IMR-90 (cell line): ENCODE measurements around the gene HLA-DRB1. TPM values are rescaled to one million over a fixed set of nuclear protein-coding genes. Genes with fewer than 3 reads are reported as not detected.

ENCODE experiments used
- ATAC-seq: fragments of 200-7000 bp; cut with Tn5 transposase; 2 replicates; pipeline ENCODE4 v1.9.1; 2020; ENCODE audit warnings: low read depth, mild to moderate bottlenecking, moderate library complexity
- BruUV-seq: library from RNA; stranded (reverse); fragments of 400-500 nt; replicated peaks from 2 replicates; lab custom pipeline; 2021; lab: Mats Ljungman, UMichigan
- CTCF ChIA-PET: fragments of 300-600 bp; formaldehyde crosslinking; extraction: SDS; loops from one replicate; lab custom pipeline; 2021; ENCODE audit warnings: antibody characterized with exemption; lab: Yijun Ruan, JAX
- POLR2A ChIA-PET: fragments of 300-600 bp; sonication (Branson Sonifier 250); formaldehyde crosslinking; loops from one replicate; lab custom pipeline; 2022; ENCODE audit warnings: antibody characterized with exemption; ENCODE audit not compliant: unreplicated experiment; lab: Charles Lee
- DNase-seq: peaks from one replicate; pipeline ENCODE4 v3.0.0; 2013
- H2AFZ ChIP-seq: replicated peaks from 2 replicates; pipeline ENCODE3; 2013; ENCODE audit warnings: low read length, mild to moderate bottlenecking; ENCODE audit not compliant: poor library complexity
- H2AK5ac ChIP-seq: 2 replicates; pipeline ENCODE4 v1.6.1; 2013; ENCODE audit warnings: low read depth, low read length, inconsistent platforms
- H2AK9ac ChIP-seq: replicated peaks from 2 replicates; pipeline ENCODE3; 2013; ENCODE audit warnings: mild to moderate bottlenecking, low read depth, low read length, moderate library complexity; ENCODE audit not compliant: poor library complexity
- H2BK120ac ChIP-seq: 2 replicates; pipeline ENCODE4 v1.6.1; 2013; ENCODE audit warnings: low read depth, low read length, inconsistent platforms
- H2BK15ac ChIP-seq: 3 replicates; pipeline ENCODE4 v1.6.1; 2013; ENCODE audit warnings: low read depth, low read length, inconsistent platforms
- H2BK20ac ChIP-seq: 2 replicates; pipeline ENCODE4 v1.6.1; 2013; ENCODE audit warnings: low read depth, mild to moderate bottlenecking, inconsistent platforms, low read length, moderate library complexity
- H2BK5ac ChIP-seq: 2 replicates; pipeline ENCODE4 v1.6.1; 2013; ENCODE audit warnings: mild to moderate bottlenecking, low read depth, low read length, inconsistent platforms; ENCODE audit not compliant: poor library complexity, severe bottlenecking
- H3K14ac ChIP-seq: replicated peaks from 2 replicates; pipeline ENCODE4 v1.6.1; 2013; ENCODE audit warnings: low read depth, low read length, inconsistent platforms
- H3K18ac ChIP-seq: 2 replicates; pipeline ENCODE4 v1.6.1; 2013; ENCODE audit warnings: low read depth, low read length, control low read depth
- H3K23ac ChIP-seq: 2 replicates; pipeline ENCODE4 v1.6.1; 2013; ENCODE audit warnings: low read depth, low read length, inconsistent platforms
- H3K27ac ChIP-seq: 2 replicates; pipeline ENCODE4 v1.5.1; 2013; ENCODE audit warnings: mild to moderate bottlenecking, control low read depth, low read length; ENCODE audit not compliant: insufficient read depth
- H3K27me3 ChIP-seq: 2 replicates; pipeline ENCODE4 v1.6.1; 2013; ENCODE audit warnings: low read length; ENCODE audit not compliant: control insufficient read depth, insufficient read depth
- H3K36me3 ChIP-seq: 2 replicates; pipeline ENCODE4 v1.6.1; 2013; ENCODE audit warnings: low read length, mixed read lengths; ENCODE audit not compliant: control insufficient read depth, insufficient read depth
- H3K4ac ChIP-seq: 2 replicates; pipeline ENCODE4 v1.6.1; 2013; ENCODE audit warnings: low read depth, low read length, inconsistent platforms
- H3K4me1 ChIP-seq: 2 replicates; pipeline ENCODE4 v1.6.1; 2013; ENCODE audit warnings: low read length, mixed read lengths; ENCODE audit not compliant: control insufficient read depth, insufficient read depth
- H3K4me2 ChIP-seq: 2 replicates; pipeline ENCODE4 v1.6.1; 2013; ENCODE audit warnings: low read depth, mild to moderate bottlenecking, control low read depth, low read length, moderate library complexity
- H3K4me3 ChIP-seq: 2 replicates; pipeline ENCODE4 v1.5.1; 2013; ENCODE audit warnings: low read depth, mild to moderate bottlenecking, control low read depth, low read length, moderate library complexity; ENCODE audit not compliant: insufficient read depth
- H3K56ac ChIP-seq: 2 replicates; pipeline ENCODE4 v1.6.1; 2013; ENCODE audit warnings: low read length, inconsistent platforms; ENCODE audit not compliant: insufficient read depth; ENCODE audit errors: extremely low read depth
- H3K79me1 ChIP-seq, 2 experiments: 2 replicates each; pipeline ENCODE4 v1.6.1; 2013; ENCODE audit warnings: low read length in 2 of 2, inconsistent platforms in 1 of 2, low read depth in 1 of 2
- H3K9ac ChIP-seq: 2 replicates; pipeline ENCODE4 v1.6.1; 2013; ENCODE audit warnings: low read depth, low read length, control low read depth
- H3K9me1 ChIP-seq: 2 replicates; pipeline ENCODE4 v1.6.1; 2013; ENCODE audit warnings: low read length, inconsistent platforms; ENCODE audit not compliant: insufficient read depth
- H3K9me3 ChIP-seq: 2 replicates; pipeline ENCODE4 v1.6.1; 2013; ENCODE audit warnings: low read length; ENCODE audit not compliant: control insufficient read depth, insufficient read depth
- H4K20me1 ChIP-seq: 2 replicates; pipeline ENCODE4 v1.6.1; 2013; ENCODE audit warnings: low read length, inconsistent platforms; ENCODE audit not compliant: insufficient read depth
- H4K5ac ChIP-seq: 2 replicates; pipeline ENCODE4 v1.6.1; 2013; ENCODE audit warnings: mild to moderate bottlenecking, low read depth, low read length, control low read depth
- H4K8ac ChIP-seq, 2 experiments: 2 replicates each; pipeline ENCODE4 v1.6.1; 2013; ENCODE audit warnings: low read depth in 2 of 2, low read length in 2 of 2, control low read depth in 1 of 2, inconsistent platforms in 1 of 2
- H4K91ac ChIP-seq: 2 replicates; pipeline ENCODE4 v1.6.1; 2013; ENCODE audit warnings: low read depth, low read length, inconsistent platforms; ENCODE audit not compliant: insufficient read depth
- BHLHE40 ChIP-seq: fragments of 150-350 bp; IDR thresholded peaks from 2 replicates; pipeline ENCODE4 v1.6.1; 2016; ENCODE audit warnings: mild to moderate bottlenecking, low read depth, low read length
- CTCF ChIP-seq: conservative IDR thresholded peaks from 2 replicates; pipeline ENCODE4 v1.5.1; 2012; ENCODE audit warnings: mild to moderate bottlenecking, low read depth, low read length, improper control_type of control experiment
- ELK1 ChIP-seq: fragments of 150-350 bp; IDR thresholded peaks from 2 replicates; pipeline ENCODE4 v1.6.1; 2016; ENCODE audit warnings: low read depth, mild to moderate bottlenecking, low read length, moderate library complexity, borderline replicate concordance
- RAD21 ChIP-seq: IDR thresholded peaks from 2 replicates; pipeline ENCODE4 v1.6.1; 2012; ENCODE audit warnings: low read length, improper control_type of control experiment
- SMC3 ChIP-seq: fragments of 150-350 bp; IDR thresholded peaks from 2 replicates; pipeline ENCODE4 v1.6.1; 2016; ENCODE audit warnings: low read depth, mild to moderate bottlenecking, antibody characterized with exemption, low read length, moderate library complexity
- USF2 ChIP-seq: fragments of 150-350 bp; IDR thresholded peaks from 2 replicates; pipeline ENCODE4 v1.6.1; 2017; ENCODE audit warnings: mild to moderate bottlenecking, antibody characterized with exemption, low read length, low read depth
- WGBS, 2 experiments: methylation state at CpG; one replicate each; pipeline versions ENCODE4 v1.1.5 to v1.1.7; 2013; ENCODE audit warnings: missing lambda C conversion rate in 2 of 2; ENCODE audit not compliant: insufficient read length in 1 of 2; ENCODE audit errors: extremely low coverage in 2 of 2; 5-methylcytosine and 5-hydroxymethylcytosine counted together
- dilution Hi-C: fragments of 300-500 bp; cut with HindIII; formaldehyde crosslinking; loops from one replicate; pipeline ENCODE4 v1.14.3; 2018; ENCODE audit warnings: low sequenced_read_pairs; ENCODE audit not compliant: unreplicated experiment
- in situ Hi-C: fragments of 300-500 bp; cut with MboI; formaldehyde crosslinking; loops from 3 replicates; pipeline ENCODE4 v1.14.3; 2019; ENCODE audit warnings: low sequenced_read_pairs, inconsistent platforms, mixed read lengths
- intact Hi-C: fragments of 100-400 bp; cut with micrococcal nuclease; formaldehyde crosslinking; loops from 2 replicates; pipeline ENCODE4 v1.10.0; 2022
- polyA plus RNA-seq, 3 experiments: library from polyadenylated mRNA; depleted of rRNA; stranded (reverse); fragments of >200 nt; gene quantifications; 2 replicates each; pipeline ENCODE4 v1.2.3, GENCODE V29; 2012; ENCODE audit warnings: low replicate concordance in 1 of 3
- total RNA-seq: library from RNA; depleted of rRNA; stranded (reverse); fragments of >200 nt; gene quantifications from 2 replicates; pipeline ENCODE4 v1.2.3, GENCODE V29; 2012

HLA-DRB1 gene
- total and polyA plus RNA-seq, 2 of the 4 experiments (the other 2 are of a cell fraction) = not detected

- POLR2A ChIA-PET = no interaction called here
- H3K4me1 ChIP-seq = no peaks in the 10 kb centered on the region
- no peaks in the 10 kb centered on the region for H4K20me1 ChIP-seq
- no peak overlapping the region for H3K27ac ChIP-seq
- H2AK5ac ChIP-seq = no peak overlapping the region
- no peak overlapping the region for H4K91ac ChIP-seq
- CTCF ChIA-PET = no interaction called here
- H3K14ac ChIP-seq = no peak overlapping the region
- H2BK15ac ChIP-seq = no peak overlapping the region
- H2BK120ac ChIP-seq = no peak overlapping the region
- H2BK20ac ChIP-seq = no peak overlapping the region
- dilution Hi-C loops (no loop called here), in situ Hi-C loops (no loop called here), intact Hi-C loops (no loop called here)
- no peak overlapping the region for H4K5ac ChIP-seq
- H3K4ac ChIP-seq = no peak overlapping the region
- H2AFZ ChIP-seq = no peak overlapping the region
- H3K79me1 ChIP-seq = no peaks in the 10 kb centered on the region
- ATAC-seq (no peak), DNase-seq (no peak)
- H3K56ac ChIP-seq = no peak overlapping the region
- no peaks in the 10 kb centered on the region for H3K9me3 ChIP-seq
- H3K18ac ChIP-seq = no peak overlapping the region
- H2AK9ac ChIP-seq = no peak overlapping the region
- H4K8ac ChIP-seq = no peak overlapping the region
- BruUV-seq = no TSS peak
- H3K9ac ChIP-seq = no peak overlapping the region
- no peaks in the 10 kb centered on the region for H3K27me3 ChIP-seq
- no peak overlapping the region for H3K4me2 ChIP-seq
- H2BK5ac ChIP-seq = no peak overlapping the region
- H3K36me3 ChIP-seq = no peaks in the 10 kb centered on the region
- H3K23ac ChIP-seq = no peak overlapping the region
- TF ChIP-seq RAD21 (no peak), SMC3 (no peak), CTCF (no peak), BHLHE40 (no peak), USF2 (no peak), ELK1 (no peak)
- H3K4me3 ChIP-seq = no peak overlapping the region
- no peaks in the 10 kb centered on the region for H3K9me1 ChIP-seq
- WGBS, 2 experiments = no CpG with 5 or more reads among the region's 1 CpG
Observed at GRCh38 chr6:32576250-32576649, 13.4 kb downstream of the HLA-DRB1 start.
